PC-3 (cell line): ENCODE measurements around the gene POR. TPM values are rescaled to one million over a fixed set of nuclear protein-coding genes. Genes with fewer than 3 reads are reported as not detected.

Experiments
- ATAC-seq: fragments of 200-7000 bp; cut with Tn5 transposase; 2 replicates; pipeline ENCODE4 v1.9.1; 2020; ENCODE audit warnings: mild to moderate bottlenecking, moderate library complexity
- BruUV-seq: library from RNA; stranded (reverse); fragments of 400-500 nt; replicated peaks from 2 replicates; lab custom pipeline; 2021; lab: Mats Ljungman, UMichigan
- CTCF ChIA-PET: fragments of 300-600 bp; sonication (Branson Sonifier 250); formaldehyde crosslinking; loops from one replicate; lab custom pipeline; 2022; ENCODE audit warnings: antibody characterized with exemption; lab: Charles Lee
- POLR2A ChIA-PET: fragments of 300-600 bp; sonication (Branson Sonifier 250); formaldehyde crosslinking; loops from one replicate; lab custom pipeline; 2022; ENCODE audit warnings: antibody characterized with exemption; ENCODE audit not compliant: unreplicated experiment; lab: Charles Lee
- DNase-seq: peaks from one replicate; pipeline ENCODE4 v3.0.0-alpha.2; 2015
- H2AFZ ChIP-seq: fragments of 300-600 bp; sonication (generic); 2 replicates; pipeline ENCODE4 v1.6.0; 2016; ENCODE audit warnings: antibody characterized with exemption, low read length
- H3F3A ChIP-seq: fragments of 300-600 bp; sonication (generic); one replicate; pipeline ENCODE4 v1.6.0; 2017; ENCODE audit warnings: antibody characterized with exemption, low read length, control low read depth, mild to moderate bottlenecking; ENCODE audit not compliant: unreplicated experiment
- H3K27ac ChIP-seq: fragments of 300-600 bp; sonication (generic); 2 replicates; pipeline ENCODE4 v1.5.1; 2016; ENCODE audit warnings: mild to moderate bottlenecking, low read length
- H3K27me3 ChIP-seq: fragments of 300-600 bp; sonication (generic); 2 replicates; pipeline ENCODE4 v1.6.1; 2016; ENCODE audit warnings: low read length, mixed read lengths
- H3K36me3 ChIP-seq: fragments of 300-600 bp; sonication (generic); 2 replicates; pipeline ENCODE4 v1.6.1; 2016; ENCODE audit warnings: low read depth, mixed run types, low read length, mixed read lengths
- H3K4me1 ChIP-seq: fragments of 300-600 bp; sonication (generic); 2 replicates; pipeline ENCODE4 v1.5.1; 2016; ENCODE audit warnings: low read length; ENCODE audit not compliant: insufficient read depth
- H3K4me2 ChIP-seq: fragments of 300-600 bp; sonication (generic); 2 replicates; pipeline ENCODE4 v1.6.0; 2016; ENCODE audit warnings: low read length
- H3K4me3 ChIP-seq: fragments of 300-600 bp; sonication (generic); 2 replicates; pipeline ENCODE4 v1.5.1; 2016; ENCODE audit warnings: mild to moderate bottlenecking, low read length, mixed read lengths
- H3K79me2 ChIP-seq: fragments of 300-600 bp; sonication (generic); 2 replicates; pipeline ENCODE4 v1.6.1; 2017; ENCODE audit warnings: low read length, mixed read lengths
- H3K9ac ChIP-seq: fragments of 300-600 bp; sonication (generic); 2 replicates; pipeline ENCODE4 v1.6.0; 2016; ENCODE audit warnings: mild to moderate bottlenecking, low read length
- H3K9me2 ChIP-seq: fragments of 300-600 bp; sonication (generic); replicated peaks from 2 replicates; pipeline ENCODE4 v1.6.1; 2016; ENCODE audit warnings: mixed run types, low read length, mixed read lengths
- H3K9me3 ChIP-seq: fragments of 300-600 bp; sonication (generic); 2 replicates; pipeline ENCODE4 v1.6.1; 2016; ENCODE audit warnings: low read length, mixed read lengths
- H4K20me1 ChIP-seq: fragments of 300-600 bp; sonication (generic); 2 replicates; pipeline ENCODE4 v1.6.1; 2016; ENCODE audit warnings: low read length, mixed read lengths
- EZH2 ChIP-seq: fragments of 300-600 bp; sonication (generic); IDR thresholded peaks from one replicate; pipeline ENCODE4 v1.6.1; 2017; ENCODE audit warnings: antibody characterized with exemption, mild to moderate bottlenecking, low read length; ENCODE audit not compliant: unreplicated experiment
- EZH2phosphoT487 ChIP-seq: fragments of 300-600 bp; sonication (generic); IDR thresholded peaks from 2 replicates; pipeline ENCODE4 v1.6.1; 2018; ENCODE audit warnings: mild to moderate bottlenecking, antibody characterized with exemption, low read length, borderline replicate concordance
- intact Hi-C: fragments of 100-400 bp; cut with micrococcal nuclease; formaldehyde crosslinking; loops from 2 replicates; pipeline ENCODE4 v1.9.0; 2023
- total RNA-seq: library from RNA; depleted of rRNA; stranded (reverse); fragments of >200 nt; gene quantifications from 2 replicates; pipeline ENCODE4 v1.2.3, GENCODE V29; 2014
- TF ChIP-seq, protein P1 (sequence below): fragments of 300-600 bp; sonication (generic); conservative IDR thresholded peaks from 2 replicates; pipeline ENCODE4 v1.5.1; 2017; ENCODE audit warnings: antibody characterized with exemption, low read depth, mild to moderate bottlenecking, low read length

The POR gene
- total RNA-seq, 1 experiment from 2014 or later = 112 TPM

DNA sequence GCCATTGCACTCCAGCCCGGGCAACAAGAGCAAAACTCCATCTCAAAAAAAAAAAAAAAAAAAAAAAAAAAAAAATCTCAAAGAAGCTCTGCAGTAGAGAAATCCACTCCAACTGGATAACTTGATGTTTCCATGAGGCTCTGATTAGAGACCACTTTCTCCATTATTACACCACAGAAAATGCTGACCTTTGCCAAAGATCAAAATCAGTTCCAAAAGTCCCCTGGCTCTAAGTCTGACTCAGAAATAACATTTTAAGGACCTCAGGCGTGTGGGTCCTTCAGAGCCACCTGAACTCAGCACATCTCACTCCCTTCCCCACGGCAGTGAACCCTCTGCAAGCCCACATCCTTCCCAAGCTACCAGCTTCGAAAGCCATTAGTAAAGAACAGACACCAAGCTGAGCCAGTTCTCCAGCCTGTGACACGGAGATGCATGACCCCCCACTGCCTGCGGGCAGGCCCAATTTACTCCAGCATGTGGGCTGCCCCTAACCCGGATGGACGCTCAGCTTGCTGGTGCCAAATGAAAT is 93.3 kb downstream of the POR start:
- POLR2A ChIA-PET = no interaction called here
- CTCF ChIA-PET = no interaction called here

DNA sequence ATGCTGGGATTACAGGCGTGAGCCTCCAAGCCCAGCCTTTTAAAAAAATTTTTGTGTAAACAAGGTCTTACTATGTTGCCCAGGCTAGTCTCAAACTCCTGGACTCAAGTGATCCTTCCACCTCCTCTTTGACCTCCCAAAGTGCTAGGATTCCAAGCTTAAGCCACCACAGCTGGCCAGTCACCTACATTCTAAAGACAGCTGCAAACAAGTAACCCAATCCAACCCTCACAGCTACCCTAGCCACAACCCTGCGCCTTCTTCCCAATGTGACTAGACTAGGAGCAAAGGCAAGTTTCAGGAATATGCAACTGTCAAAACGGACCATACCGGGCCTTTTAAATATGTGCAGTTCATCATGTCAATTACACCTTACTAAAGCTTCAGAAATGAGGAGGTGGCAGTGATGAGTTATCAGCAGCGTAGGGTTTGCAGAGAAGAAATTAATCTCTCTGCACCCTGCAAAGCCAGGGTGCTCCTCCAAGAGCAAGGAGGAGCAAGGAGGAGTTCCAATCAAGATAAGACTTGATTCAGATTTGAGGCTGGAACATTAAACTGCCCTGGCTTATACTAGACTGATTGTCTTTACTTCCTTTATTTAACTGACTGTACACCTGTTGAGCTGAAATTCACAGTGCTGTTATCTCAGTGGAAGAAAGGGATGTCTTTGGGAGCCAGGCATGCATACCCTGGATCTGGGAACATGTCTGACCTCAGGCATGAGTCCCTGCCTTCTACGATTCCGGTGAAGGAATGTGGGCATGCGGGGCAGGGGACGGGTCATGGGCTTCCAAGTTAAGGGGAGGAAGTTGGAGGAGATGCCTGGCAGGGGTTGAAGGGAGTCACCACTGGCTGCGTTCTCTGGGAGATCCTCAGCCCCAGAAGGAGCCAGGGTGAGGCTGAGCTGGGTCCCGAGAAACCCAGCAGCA is 95.0 kb downstream of the POR start:
- no peaks in the 10 kb centered on the region for H3K9me2 ChIP-seq
- no peaks in the 10 kb centered on the region for H3K4me1 ChIP-seq
- peak; percentile 19 for ATAC-seq
- no peak overlapping the region for H3K4me3 ChIP-seq
- DNase-seq = no peak
- H2AFZ ChIP-seq = no peak overlapping the region
- no peaks in the 10 kb centered on the region for H3K9me3 ChIP-seq
- intact Hi-C loops = no loop called here
- no peaks in the 10 kb centered on the region for H3K36me3 ChIP-seq
- peak overlapping the region; percentile 29 for H3K27ac ChIP-seq
- H3K4me2 ChIP-seq = no peak overlapping the region
- TF ChIP-seq EZH2phosphoT487 (no peak), EZH2 (no peak)
- TF ChIP-seq, protein P1, sequence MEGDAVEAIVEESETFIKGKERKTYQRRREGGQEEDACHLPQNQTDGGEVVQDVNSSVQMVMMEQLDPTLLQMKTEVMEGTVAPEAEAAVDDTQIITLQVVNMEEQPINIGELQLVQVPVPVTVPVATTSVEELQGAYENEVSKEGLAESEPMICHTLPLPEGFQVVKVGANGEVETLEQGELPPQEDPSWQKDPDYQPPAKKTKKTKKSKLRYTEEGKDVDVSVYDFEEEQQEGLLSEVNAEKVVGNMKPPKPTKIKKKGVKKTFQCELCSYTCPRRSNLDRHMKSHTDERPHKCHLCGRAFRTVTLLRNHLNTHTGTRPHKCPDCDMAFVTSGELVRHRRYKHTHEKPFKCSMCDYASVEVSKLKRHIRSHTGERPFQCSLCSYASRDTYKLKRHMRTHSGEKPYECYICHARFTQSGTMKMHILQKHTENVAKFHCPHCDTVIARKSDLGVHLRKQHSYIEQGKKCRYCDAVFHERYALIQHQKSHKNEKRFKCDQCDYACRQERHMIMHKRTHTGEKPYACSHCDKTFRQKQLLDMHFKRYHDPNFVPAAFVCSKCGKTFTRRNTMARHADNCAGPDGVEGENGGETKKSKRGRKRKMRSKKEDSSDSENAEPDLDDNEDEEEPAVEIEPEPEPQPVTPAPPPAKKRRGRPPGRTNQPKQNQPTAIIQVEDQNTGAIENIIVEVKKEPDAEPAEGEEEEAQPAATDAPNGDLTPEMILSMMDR = no peak
- H3K9ac ChIP-seq = no peak overlapping the region
- ChIA-PET CTCF (no interaction called here), POLR2A (interaction anchor here (0.7 kb wide), 1 partner anchor 38 kb away, joined by 5 read pairs; the partner anchor contains the start of genes MDH2 and STYXL1)
- no peaks in the 10 kb centered on the region for H3K79me2 ChIP-seq
- no peaks in the 10 kb centered on the region for H3F3A ChIP-seq
- BruUV-seq = no TSS peak
- no peaks in the 10 kb centered on the region for H3K27me3 ChIP-seq
- no peaks in the 10 kb centered on the region for H4K20me1 ChIP-seq

More for the DNA sequence above, 93.3 kb downstream of the POR start:
- no peak for ATAC-seq
- no peak for TF ChIP-seq EZH2
- TF ChIP-seq, protein P1 = no peak
- no peak for TF ChIP-seq EZH2phosphoT487
- Histone ChIP-seq H3K36me3 (no peaks in the 10 kb centered on the region), H3K9ac (no peak overlapping the region), H3K4me3 (no peak overlapping the region), H3F3A (no peaks in the 10 kb centered on the region), H3K4me1 (no peaks in the 10 kb centered on the region), H3K27me3 (no peaks in the 10 kb centered on the region), H2AFZ (no peak overlapping the region), H3K79me2 (no peaks in the 10 kb centered on the region), H3K27ac (no peak overlapping the region; the same call in 1 of the 2 replicates), H3K4me2 (no peak overlapping the region), H4K20me1 (no peaks in the 10 kb centered on the region), H3K9me2 (no peaks in the 10 kb centered on the region), H3K9me3 (no peaks in the 10 kb centered on the region)
- no TSS peak for BruUV-seq
- DNase-seq = no peak
- intact Hi-C loops = no loop called here

DNA sequence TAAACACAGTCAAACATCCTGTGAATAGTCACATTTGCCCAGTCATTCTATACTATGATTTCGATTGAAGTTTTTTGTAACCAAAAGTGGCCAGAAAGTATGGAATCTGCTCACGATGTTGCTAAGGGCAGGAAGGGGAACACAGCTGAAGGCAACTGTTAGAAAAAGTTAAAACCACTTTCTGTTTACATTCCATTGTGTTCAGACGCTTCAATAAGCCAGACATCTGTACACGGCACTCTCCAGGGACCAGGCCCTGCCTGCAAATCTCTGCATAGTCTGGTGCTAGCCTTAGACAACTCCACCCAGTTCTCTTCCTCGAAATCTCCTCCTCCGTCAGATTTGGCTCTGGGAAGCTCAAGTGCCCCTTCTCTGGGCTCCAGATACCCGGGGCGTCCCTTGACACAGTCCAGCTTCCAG is 96.5 kb downstream of the POR start:
- BruUV-seq = no TSS peak
- POLR2A ChIA-PET = no interaction called here
- no peak overlapping the region for H3K4me2 ChIP-seq
- H3K27me3 ChIP-seq = no peaks in the 10 kb centered on the region
- H3F3A ChIP-seq = no peaks in the 10 kb centered on the region
- no peaks in the 10 kb centered on the region for H3K9me2 ChIP-seq
- CTCF ChIA-PET = no interaction called here
- intact Hi-C loops = no loop called here
- DNase-seq = no peak
- H3K4me1 ChIP-seq = no peaks in the 10 kb centered on the region
- H3K27ac ChIP-seq = no peak overlapping the region
- TF ChIP-seq EZH2 (no peak), EZH2phosphoT487 (no peak)
- TF ChIP-seq, protein P1 = no peak
- H3K36me3 ChIP-seq = no peaks in the 10 kb centered on the region
- H2AFZ ChIP-seq = no peak overlapping the region
- no peaks in the 10 kb centered on the region for H3K9me3 ChIP-seq
- no peak for ATAC-seq
- no peak overlapping the region for H3K4me3 ChIP-seq
- H3K9ac ChIP-seq = no peak overlapping the region
- no peaks in the 10 kb centered on the region for H3K79me2 ChIP-seq
- H4K20me1 ChIP-seq = no peaks in the 10 kb centered on the region
